ENCODE data around the gene MAML2. TPM values are rescaled to one million over a fixed set of nuclear protein-coding genes. Genes with fewer than 3 reads are reported as not detected.

MAML2 gene
- total RNA-seq, 2 experiments from 2014 or later, result 0.15 to 1.0 TPM

DNA sequence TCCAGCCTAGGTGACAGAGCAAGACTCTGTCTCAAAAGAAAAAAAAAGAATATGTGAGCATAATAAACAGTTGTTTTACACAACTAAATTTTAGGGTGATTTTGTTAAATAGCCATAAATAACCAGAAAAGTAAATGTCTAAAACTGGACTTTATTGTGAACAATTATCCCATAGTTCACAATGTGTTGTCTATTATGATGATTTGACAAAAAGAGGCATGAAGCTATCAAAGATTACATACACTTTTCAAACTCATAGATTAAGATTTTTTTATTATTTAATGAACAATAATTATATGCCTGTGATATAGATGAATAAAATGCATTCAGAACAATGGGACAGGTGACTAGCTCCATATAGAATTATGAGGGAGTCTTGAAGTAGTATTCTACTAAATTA, 392.1 kb downstream of the MAML2 start:
- H4K20me1 ChIP-seq (ENCODE audit: insufficient read depth, low read length), result no peaks in the 10 kb centered on the region
- intact Hi-C loops (cut with micrococcal nuclease; ENCODE audit: unreplicated experiment), result no loop called here
- H3K9me3 ChIP-seq (ENCODE audit: low read length), result no peaks in the 10 kb centered on the region
- H2AFZ ChIP-seq (ENCODE audit: low read length), result no peak overlapping the region
- H3K27ac ChIP-seq (ENCODE audit: low read depth, low read length, poor library complexity, severe bottlenecking), result no peak overlapping the region
- ChIA-PET CTCF (ENCODE audit: unreplicated experiment) (no interaction called here), POLR2A (interaction anchor here (0.7 kb wide), 1 partner anchor 204 kb away, joined by 3 read pairs; no protein-coding TSS in a partner anchor)
- no peaks in the 10 kb centered on the region for H3K36me3 ChIP-seq (ENCODE audit: insufficient read depth, low read length)
- no peaks in the 10 kb centered on the region for H3K9me2 ChIP-seq (ENCODE audit: insufficient read depth, low read length)
- H3K79me2 ChIP-seq (ENCODE audit: insufficient read depth, low read depth, low read length), result no peaks in the 10 kb centered on the region
- H3K4me1 ChIP-seq (ENCODE audit: insufficient read depth, low read length, poor library complexity, severe bottlenecking), result no peaks in the 10 kb centered on the region
- H3K4me2 ChIP-seq (ENCODE audit: low read length), result no peak overlapping the region
- DNase-seq (ENCODE audit: low spot score), result no peak
- BruUV-seq (replicated peaks), result no TSS peak
- no peak overlapping the region for H3K4me3 ChIP-seq (ENCODE audit: low read depth, low read length, poor library complexity, severe bottlenecking)
- TF ChIP-seq EZH2phosphoT487 (IDR thresholded peaks at IDR 0.05; ENCODE audit: borderline replicate concordance, low read depth, low read length) (no peak), CTCF (conservative IDR thresholded peaks at IDR 0.05; ENCODE audit: low read length) (no peak)

DNA sequence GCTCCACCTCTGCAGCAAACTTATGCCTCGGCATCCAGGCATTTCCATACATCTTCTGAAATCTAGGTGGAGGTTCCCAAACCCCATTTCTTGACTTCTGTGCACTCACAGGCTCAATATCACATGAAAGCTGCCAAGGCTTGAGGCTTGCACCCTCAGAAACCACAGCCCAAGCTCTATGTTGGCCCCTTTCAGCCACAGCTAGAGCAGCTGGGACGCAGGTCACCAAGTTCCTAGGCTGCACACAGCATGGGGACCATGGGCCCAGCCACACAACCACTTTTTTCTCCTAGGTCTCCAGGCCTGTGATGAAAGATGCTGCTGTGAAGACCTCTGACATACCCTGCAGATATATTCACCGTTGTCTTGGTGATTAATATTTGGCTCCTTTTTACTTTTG, 394.4 kb downstream of the MAML2 start:
- H3K9me3 ChIP-seq (ENCODE audit: low read length), result peaks cover 13% of the 10 kb centered on the region; the same call in 1 of the 2 replicates
- DNase-seq (ENCODE audit: low spot score), result no peak
- H4K20me1 ChIP-seq (ENCODE audit: insufficient read depth, low read length), result no peaks in the 10 kb centered on the region
- no peak overlapping the region for H3K4me2 ChIP-seq (ENCODE audit: low read length)
- TF ChIP-seq CTCF (conservative IDR thresholded peaks at IDR 0.05; ENCODE audit: low read length) (no peak), EZH2phosphoT487 (IDR thresholded peaks at IDR 0.05; ENCODE audit: borderline replicate concordance, low read depth, low read length) (no peak)
- no TSS peak for BruUV-seq (replicated peaks)
- intact Hi-C loops (cut with micrococcal nuclease; ENCODE audit: unreplicated experiment), result no loop called here
- ChIA-PET POLR2A (no interaction called here), CTCF (ENCODE audit: unreplicated experiment) (no interaction called here)
- H3K4me1 ChIP-seq (ENCODE audit: insufficient read depth, low read length, poor library complexity, severe bottlenecking), result no peaks in the 10 kb centered on the region
- H3K4me3 ChIP-seq (ENCODE audit: low read depth, low read length, poor library complexity, severe bottlenecking), result no peak overlapping the region
- no peaks in the 10 kb centered on the region for H3K36me3 ChIP-seq (ENCODE audit: insufficient read depth, low read length)
- H3K79me2 ChIP-seq (ENCODE audit: insufficient read depth, low read depth, low read length), result no peaks in the 10 kb centered on the region
- no peaks in the 10 kb centered on the region for H3K9me2 ChIP-seq (ENCODE audit: insufficient read depth, low read length)
- no peak overlapping the region for H3K27ac ChIP-seq (ENCODE audit: low read depth, low read length, poor library complexity, severe bottlenecking)
- H2AFZ ChIP-seq (ENCODE audit: low read length), result no peak overlapping the region

DNA sequence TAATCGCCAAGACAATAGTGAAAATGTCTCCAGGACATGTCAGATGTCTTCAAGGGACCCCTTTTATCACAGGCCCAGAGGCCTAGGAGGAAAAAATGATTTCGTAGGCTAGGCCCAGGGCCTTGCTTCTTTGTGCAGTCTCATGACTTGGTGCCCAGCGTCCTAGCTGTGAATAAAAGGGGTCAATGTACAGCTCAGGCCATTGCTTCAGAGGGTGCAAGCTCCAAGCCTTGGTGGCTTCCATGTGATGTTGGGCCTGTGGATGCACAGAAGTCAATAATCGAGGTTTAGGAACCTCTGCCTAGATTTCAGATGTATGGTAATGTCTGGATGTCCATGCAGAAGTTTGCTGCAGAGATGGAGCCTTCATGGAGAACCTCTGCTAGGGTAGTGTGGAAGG, 398.4 kb downstream of the MAML2 start:
- Histone ChIP-seq H3K79me2 (ENCODE audit: insufficient read depth, low read depth, low read length) (no peaks in the 10 kb centered on the region), H3K4me1 (ENCODE audit: insufficient read depth, low read length, poor library complexity, severe bottlenecking) (no peaks in the 10 kb centered on the region), H2AFZ (ENCODE audit: low read length) (no peak overlapping the region), H3K27ac (ENCODE audit: low read depth, low read length, poor library complexity, severe bottlenecking) (no peak overlapping the region), H3K9me3 (ENCODE audit: low read length) (peaks cover 13% of the 10 kb centered on the region; the same call in 1 of the 2 replicates), H3K4me3 (ENCODE audit: low read depth, low read length, poor library complexity, severe bottlenecking) (no peak overlapping the region), H3K4me2 (ENCODE audit: low read length) (no peak overlapping the region), H3K36me3 (ENCODE audit: insufficient read depth, low read length) (no peaks in the 10 kb centered on the region), H4K20me1 (ENCODE audit: insufficient read depth, low read length) (no peaks in the 10 kb centered on the region), H3K9me2 (ENCODE audit: insufficient read depth, low read length) (no peaks in the 10 kb centered on the region)
- ChIA-PET CTCF (ENCODE audit: unreplicated experiment) (no interaction called here), POLR2A (no interaction called here)
- intact Hi-C loops (cut with micrococcal nuclease; ENCODE audit: unreplicated experiment), result no loop called here
- no peak for DNase-seq (ENCODE audit: low spot score)
- no TSS peak for BruUV-seq (replicated peaks)
- TF ChIP-seq CTCF (conservative IDR thresholded peaks at IDR 0.05; ENCODE audit: low read length), result no peak
- TF ChIP-seq EZH2phosphoT487 (IDR thresholded peaks at IDR 0.05; ENCODE audit: borderline replicate concordance, low read depth, low read length), result no peak
